GM12891 (cell line): ENCODE measurements around the gene PLVAP.

Experiments
- DNase-seq: peaks from one replicate; pipeline ENCODE4 v3.0.0; 2011; ENCODE audit warnings: low spot score; ENCODE audit not compliant: insufficient read length
- FAIRE-seq: peaks from 2 replicates; lab custom pipeline; 2011; peaks lifted over from hg19 to GRCh38; lab: Jason Lieb, UNC
- PAX5 ChIP-seq: IDR thresholded peaks from 2 replicates; pipeline ENCODE4 v1.6.1; 2011; ENCODE audit warnings: low read length, moderate library complexity, mild to moderate bottlenecking; ENCODE audit not compliant: insufficient read depth, severe bottlenecking
- POLR2A ChIP-seq: IDR thresholded peaks from 2 replicates; pipeline ENCODE4 v1.6.1; 2011; ENCODE audit warnings: low read depth, low read length, control low read depth
- POLR2AphosphoS5 ChIP-seq: IDR thresholded peaks from 2 replicates; pipeline ENCODE4 v1.6.1; 2011; ENCODE audit warnings: low read depth, low read length, control low read depth
- POU2F2 ChIP-seq: IDR thresholded peaks from 2 replicates; pipeline ENCODE4 v1.6.1; 2011; ENCODE audit warnings: low read depth, mild to moderate bottlenecking, control low read depth, low read length, moderate library complexity
- SPI1 ChIP-seq: IDR thresholded peaks from 2 replicates; pipeline ENCODE4 v1.6.1; 2011; ENCODE audit warnings: low read depth, low read length, control low read depth
- TAF1 ChIP-seq: IDR thresholded peaks from 2 replicates; pipeline ENCODE4 v1.6.1; 2011; ENCODE audit warnings: low read depth, low read length, control low read depth

Gene PLVAP

DNA sequence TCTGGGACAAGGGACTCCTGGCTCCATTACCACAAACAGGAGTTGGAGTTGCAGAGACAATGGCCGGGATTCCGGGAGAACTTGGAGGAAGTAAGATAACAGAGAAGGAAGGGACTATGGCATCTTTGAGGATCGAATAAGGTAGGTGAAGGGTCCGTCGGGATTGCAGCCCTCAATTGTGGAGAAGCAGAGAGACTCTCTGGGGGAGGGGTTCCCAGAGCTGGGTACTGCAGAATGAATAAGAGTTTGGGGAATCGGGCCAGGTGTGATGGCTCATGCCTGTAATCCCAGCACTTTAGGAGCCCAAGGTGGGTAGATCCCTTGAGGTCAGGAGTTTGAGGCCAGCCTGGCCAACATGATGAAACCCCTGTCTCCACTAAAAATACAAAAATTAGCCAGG lies 24.5 kb upstream of the PLVAP start:
- FAIRE-seq: no peak
- no peak for DNase-seq
- TF ChIP-seq POLR2AphosphoS5: no peak
- no peak for TF ChIP-seq POU2F2
- TF ChIP-seq PAX5: no peak
- no peak for TF ChIP-seq POLR2A
- TF ChIP-seq TAF1: no peak
- no peak for TF ChIP-seq SPI1

DNA sequence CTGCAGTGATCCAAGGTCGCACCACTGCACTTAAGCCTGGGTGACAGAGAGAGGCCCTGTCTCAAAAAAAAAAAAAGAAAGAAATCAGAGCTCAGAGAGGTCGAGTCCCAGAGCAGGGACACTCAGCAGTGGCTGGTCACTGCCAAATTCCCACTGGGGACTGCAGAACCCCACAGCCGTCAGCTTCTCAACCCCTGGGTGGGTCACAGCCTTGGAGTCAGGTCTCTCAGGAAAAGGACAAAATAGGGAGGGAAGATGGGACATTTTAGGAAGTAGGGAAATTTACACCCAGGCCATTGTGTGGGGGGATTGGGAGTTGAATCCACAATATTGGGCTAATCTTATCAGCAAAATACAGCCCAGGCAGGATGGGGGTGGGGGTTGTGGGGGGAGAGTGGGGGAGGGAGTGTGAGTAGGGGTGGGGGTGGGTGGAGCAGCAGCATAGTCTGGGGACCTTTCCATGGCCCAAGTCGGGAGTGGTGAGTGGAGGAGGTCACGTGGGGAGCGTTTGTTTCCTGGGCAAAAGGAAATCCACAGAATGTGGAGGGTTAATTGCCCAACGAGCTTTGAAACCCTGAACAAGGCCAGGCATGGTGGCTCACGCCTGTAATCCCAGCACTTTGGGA lies 21.9 kb upstream of the PLVAP start:
- no peak for DNase-seq
- TF ChIP-seq POU2F2: no peak
- no peak for TF ChIP-seq POLR2A
- TF ChIP-seq POLR2AphosphoS5: no peak
- no peak for TF ChIP-seq PAX5
- no peak for TF ChIP-seq TAF1
- no peak for TF ChIP-seq SPI1
- no peak for FAIRE-seq

DNA sequence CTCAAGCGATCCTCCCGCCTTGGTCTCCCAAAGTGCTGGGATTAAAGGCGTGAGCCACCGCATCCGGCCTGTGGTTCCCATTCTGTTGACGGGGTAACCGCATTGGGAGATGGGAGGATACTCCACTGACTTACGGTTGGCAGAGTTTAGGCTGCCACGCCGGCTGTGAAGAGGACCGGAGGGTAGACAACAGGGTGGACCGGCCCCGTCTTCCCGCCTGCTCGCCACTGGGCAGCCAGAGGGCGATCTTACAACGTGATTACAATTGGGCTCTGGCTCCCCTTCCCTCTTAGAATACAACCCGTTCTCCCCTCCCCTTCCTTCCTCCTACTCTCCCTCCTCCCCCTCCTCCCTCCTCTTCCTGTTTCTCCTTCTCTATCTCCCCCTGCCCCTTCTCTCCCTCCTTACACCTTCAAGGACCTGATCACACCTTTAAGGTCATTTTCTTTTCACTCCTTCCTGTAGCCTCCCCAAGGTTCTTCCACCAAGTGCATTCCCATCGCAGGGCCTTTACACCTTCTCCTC lies 17.8 kb upstream of the PLVAP start:
- TF ChIP-seq SPI1 (peak; percentile 23; the same call in 1 of the 2 replicates), POU2F2 (no peak)
- FAIRE-seq (peak; percentile 99), DNase-seq (no peak)

DNA sequence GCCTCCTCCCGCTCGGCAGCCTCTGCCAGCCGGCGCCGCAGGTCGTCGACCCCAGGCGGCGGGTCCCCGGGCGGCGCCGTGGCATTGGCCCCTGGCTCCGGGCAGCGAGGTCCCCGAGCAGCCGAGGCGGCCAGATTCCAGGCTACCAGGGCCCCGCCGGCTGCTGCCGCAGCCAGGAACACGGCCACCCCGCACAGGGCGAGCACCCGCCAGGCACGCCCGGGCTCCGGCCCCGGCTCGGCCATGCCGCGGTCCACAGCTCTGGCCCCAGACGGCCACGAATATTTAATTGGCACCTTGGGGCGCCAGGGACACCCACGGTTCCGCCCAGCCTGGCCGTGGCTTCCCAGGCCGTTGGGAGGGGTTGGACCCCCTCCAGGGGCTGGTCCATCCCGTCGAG lies 16.8 kb upstream of the PLVAP start, which contains the start of gene CCDC194:
CCDC194 (minus strand) TSS at position 283 of the 400 bp plus-strand sequence; CDS start at position 245, 38 bp downstream.
- no peak for FAIRE-seq
- TF ChIP-seq TAF1 (no peak), PAX5 (no peak)
- DNase-seq: no peak

DNA sequence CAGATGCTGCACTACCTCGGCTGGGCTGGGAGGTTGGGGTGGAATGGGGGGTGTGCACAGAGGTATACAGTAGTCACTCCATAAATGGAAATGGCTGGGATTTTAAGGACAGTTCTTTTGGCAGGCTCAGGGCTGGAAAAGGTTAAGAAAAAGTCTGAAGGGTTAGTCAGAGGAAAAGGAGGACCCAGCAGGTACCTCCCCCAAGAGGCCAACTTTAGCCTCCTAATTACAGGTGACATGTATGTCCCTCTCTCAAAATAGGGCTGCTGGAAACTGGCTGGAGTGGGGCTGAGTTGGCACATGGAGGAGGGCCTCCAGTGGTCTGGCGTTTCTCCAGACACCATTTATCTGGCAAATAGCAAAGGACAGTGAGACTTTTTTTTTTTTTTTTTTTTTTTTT lies 15.9 kb upstream of the PLVAP start:
- DNase-seq: no peak
- no peak for FAIRE-seq
- no peak for TF ChIP-seq POLR2AphosphoS5
- no peak for TF ChIP-seq POLR2A
- no peak for TF ChIP-seq TAF1
- no peak for TF ChIP-seq POU2F2
- no peak for TF ChIP-seq SPI1
- no peak for TF ChIP-seq PAX5

DNA sequence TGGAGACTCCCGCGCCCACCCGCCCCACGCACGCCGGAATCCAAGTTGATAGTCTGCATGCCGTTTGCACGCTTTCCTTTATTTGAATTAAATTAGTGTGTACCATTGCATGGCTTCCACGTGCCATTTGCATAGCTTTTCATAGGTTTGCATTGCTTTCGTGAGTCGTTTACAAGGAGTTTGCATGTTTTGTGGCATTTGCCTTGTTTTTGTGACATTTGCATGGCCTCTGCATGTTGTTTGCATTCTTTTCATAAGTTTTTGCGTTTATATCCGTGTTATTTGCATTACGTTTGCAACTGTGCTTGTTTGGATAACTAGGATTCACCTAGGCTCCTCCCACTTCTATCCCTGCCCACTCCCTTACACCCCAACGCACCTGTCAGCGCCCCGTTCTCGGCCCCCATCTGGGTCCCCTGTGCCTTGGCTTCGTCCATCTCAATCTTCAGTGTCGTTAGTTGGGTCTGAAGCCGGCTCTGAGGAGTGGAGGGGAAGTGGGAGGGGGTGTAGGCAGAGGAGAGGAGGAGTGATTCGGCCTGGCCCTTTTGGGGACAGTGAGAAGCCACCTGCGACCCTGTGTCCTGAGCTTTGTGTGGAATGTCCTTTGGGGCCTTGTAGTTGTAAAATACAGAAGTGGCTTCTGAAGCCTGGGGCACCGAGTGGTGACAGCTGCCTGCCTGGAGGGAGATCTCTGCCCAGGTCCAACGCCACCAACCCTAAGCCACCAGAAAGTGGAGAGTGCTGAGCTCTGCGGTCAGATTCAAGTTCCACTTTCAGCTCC lies 14.4 kb upstream of the PLVAP start:
- FAIRE-seq (no peak), DNase-seq (no peak)
- TF ChIP-seq POLR2AphosphoS5 (peak; percentile 28; the same call in 1 of the 2 replicates), POLR2A (no peak), POU2F2 (peak; percentile 19; the same call in 1 of the 2 replicates), SPI1 (peak; percentile 30; the same call in 1 of the 2 replicates)

DNA sequence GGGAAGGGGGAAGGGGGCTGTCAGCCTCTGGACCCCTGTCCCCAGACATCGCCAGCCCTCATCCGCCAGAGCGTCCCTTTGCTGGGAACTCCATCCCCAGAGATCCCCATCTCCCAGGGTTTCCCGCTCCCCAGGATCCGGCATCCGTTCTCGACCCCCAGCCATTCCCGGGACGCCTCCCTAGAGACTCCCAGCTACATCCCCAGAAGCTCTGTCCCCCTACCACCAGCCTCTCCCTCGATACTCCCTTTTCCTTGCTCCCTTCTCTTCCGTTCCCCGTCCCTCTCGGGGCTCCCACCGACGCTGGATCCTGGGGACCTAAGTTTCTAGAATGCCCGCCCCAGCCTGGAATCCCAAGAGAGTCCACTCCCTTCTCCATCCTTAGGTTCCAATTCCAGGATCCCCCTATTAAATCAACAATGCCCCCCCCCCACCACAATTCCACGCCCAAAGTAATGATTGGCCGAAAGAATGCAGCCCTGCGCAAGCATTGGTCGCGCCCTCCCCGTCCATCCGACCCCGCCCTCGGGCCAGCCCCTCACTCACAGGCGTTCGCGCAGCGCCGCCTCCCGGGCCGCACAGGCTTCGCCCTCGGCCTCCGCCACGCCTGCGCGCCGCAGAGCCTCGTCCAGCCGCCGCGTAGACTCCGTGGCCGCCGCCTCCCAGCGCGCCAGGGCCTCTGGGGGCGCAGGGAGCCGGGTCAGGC lies 13.7 kb upstream of the PLVAP start:
- DNase-seq: peak; percentile 95
- FAIRE-seq: peak; percentile 98
- TF ChIP-seq POU2F2: peak; percentile 7; the same call in 1 of the 2 replicates
- TF ChIP-seq TAF1: no peak

DNA sequence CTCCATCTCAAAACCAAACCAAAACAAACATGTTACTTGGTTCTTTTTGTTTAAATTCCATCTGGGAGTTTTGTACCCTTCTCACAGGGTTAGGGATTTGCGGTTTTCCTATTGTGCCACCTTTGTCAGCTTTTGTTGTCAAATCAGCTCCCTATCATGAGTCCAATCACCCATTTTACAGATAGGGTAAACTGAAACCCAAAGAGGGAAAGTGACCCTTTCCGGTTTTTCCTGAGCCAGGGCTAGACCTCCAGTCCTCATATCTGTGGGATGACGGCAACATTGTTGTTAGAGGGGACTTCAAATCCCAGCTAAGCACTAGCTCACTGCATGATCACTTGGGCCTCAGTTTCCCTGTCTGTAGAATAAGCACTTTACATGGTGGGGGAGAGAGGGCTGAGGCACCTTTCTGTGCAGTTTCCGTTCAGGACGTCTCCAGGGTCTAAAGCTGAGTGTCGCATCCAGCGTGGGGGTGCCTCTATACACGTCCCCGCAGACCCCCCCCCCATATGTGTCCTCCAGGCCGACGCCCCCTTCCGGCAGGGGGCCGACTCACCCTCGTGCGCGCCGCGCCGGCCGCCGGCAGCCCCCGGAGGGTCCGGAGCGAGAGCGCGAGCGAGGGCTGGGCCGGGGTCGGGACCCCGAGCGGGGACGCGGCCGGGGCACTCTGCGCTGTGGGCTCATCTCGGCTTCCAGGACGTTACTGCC lies 13.0 kb upstream of the PLVAP start:
- TF ChIP-seq PAX5 (no peak), POLR2A (no peak), TAF1 (no peak), POLR2AphosphoS5 (no peak), SPI1 (no peak), POU2F2 (no peak)
- FAIRE-seq: no peak

DNA sequence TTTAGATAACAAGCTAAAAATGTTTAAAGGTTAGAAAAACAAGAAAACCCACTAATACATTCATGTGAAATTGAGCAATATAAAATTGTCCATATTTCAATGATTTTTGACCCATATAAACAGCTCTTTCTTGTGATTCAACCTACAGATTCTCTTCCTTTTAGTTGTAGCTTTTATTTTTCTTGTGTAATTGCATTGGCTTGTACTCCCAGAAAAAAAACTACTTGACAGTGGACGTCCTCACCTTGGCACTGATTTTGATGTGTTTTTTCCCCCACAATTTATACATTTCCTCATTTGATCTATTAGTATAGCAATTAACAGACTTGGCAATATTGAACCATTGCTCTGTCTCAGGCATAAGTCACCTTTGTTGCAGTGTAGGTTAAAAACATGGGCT lies 12.1 kb upstream of the PLVAP start:
- no peak for FAIRE-seq
- TF ChIP-seq PAX5 (no peak), POLR2AphosphoS5 (no peak)
- no peak for DNase-seq

More for the DNA sequence above, 13.0 kb upstream of the PLVAP start:
- no peak for DNase-seq
